ENCODE data around the gene SLC6A7. TPM values are rescaled to one million over a fixed set of nuclear protein-coding genes. Genes with fewer than 3 reads are reported as not detected.
"Not testable (repeated sequence)": the region's sequence is repeated elsewhere in the genome, so short reads cannot be mapped to it uniquely, and the experiment has no call there.

SLC6A7 gene
- total and polyA plus RNA-seq, 9 donors, result 0.02 TPM; not detected in 8

- intact Hi-C loops (cut with DNase I), result no loop called here
- no peaks in the 10 kb centered on the region for H3K27me3 ChIP-seq
- H3K4me3 ChIP-seq, result no peak overlapping the region
- TF ChIP-seq POLR2A (IDR thresholded peaks at IDR 0.05) (no peak), CTCF (IDR thresholded peaks at IDR 0.05) (no peak), EP300 (IDR thresholded peaks at IDR 0.05) (no peak)
- H3K4me1 ChIP-seq (ENCODE audit: insufficient read depth), result peaks cover 2% of the 10 kb centered on the region
- no peak for DNase-seq
- no peaks in the 10 kb centered on the region for H3K9me3 ChIP-seq
- no peak overlapping the region for H3K27ac ChIP-seq
- WGBS, 3 donors, result 76 to 88% (median 77%) methylated on average over 3 of the region's 3 CpGs
- H3K36me3 ChIP-seq, result no peaks in the 10 kb centered on the region
Observed at GRCh38 chr5:150245808-150246207, 55.9 kb downstream of the SLC6A7 start.

DNA sequence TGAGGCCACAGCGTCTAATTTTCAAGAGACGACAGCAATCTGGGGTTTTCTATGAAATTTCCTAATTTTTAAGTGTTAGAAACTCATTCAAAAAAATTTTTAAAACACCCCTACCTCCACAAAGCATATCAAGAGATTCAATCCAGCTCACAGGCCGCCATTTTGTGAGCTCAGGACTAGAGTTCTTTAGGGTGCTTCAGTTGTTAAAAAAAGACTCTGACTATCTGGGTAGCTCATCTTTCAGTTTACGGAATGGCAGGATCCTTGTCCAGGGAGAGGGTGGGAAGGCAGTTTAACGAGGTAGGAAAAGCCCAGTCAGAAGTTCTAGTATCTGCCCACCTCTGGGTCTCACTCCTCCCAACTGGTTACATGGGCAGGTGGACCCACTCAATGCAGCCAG, 56.6 kb downstream of the SLC6A7 start:
- Histone ChIP-seq H3K4me1 (ENCODE audit: insufficient read depth) (peaks cover 2% of the 10 kb centered on the region), H3K27me3 (no peaks in the 10 kb centered on the region), H3K27ac (no peak overlapping the region), H3K9me3 (no peaks in the 10 kb centered on the region), H3K36me3 (no peaks in the 10 kb centered on the region), H3K4me3 (no peak overlapping the region)
- DNase-seq, result no peak
- TF ChIP-seq EP300 (IDR thresholded peaks at IDR 0.05), result no peak
- TF ChIP-seq POLR2A (IDR thresholded peaks at IDR 0.05), result no peak
- no peak for TF ChIP-seq CTCF (IDR thresholded peaks at IDR 0.05)
- WGBS, 3 donors, result 92 to 95% (median 92%) methylated on average over 5 of the region's 5 CpGs
- intact Hi-C loops (cut with DNase I), result no loop called here

DNA sequence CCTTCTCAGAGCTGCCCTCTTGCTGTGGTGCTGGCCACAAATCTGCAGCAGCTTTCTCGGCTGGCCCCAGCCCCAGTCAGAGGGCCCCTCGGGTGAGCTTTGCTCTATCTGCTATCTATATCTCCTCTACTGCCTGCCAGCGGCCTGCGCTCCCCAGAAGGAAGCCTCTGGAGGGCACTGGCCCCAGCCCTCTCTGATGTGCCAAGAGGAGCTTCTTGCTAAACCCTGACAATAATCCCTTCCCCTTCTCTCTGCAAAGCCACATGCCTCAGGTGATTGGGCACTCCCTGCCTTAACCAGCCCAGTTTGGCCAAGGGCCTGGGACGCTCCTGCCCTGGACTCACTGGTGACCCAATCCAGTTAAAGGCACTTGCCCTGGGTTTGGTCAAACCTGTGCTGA, 57.0 kb downstream of the SLC6A7 start:
- Histone ChIP-seq H3K36me3 (no peaks in the 10 kb centered on the region), H3K4me3 (no peak overlapping the region), H3K27me3 (no peaks in the 10 kb centered on the region), H3K4me1 (ENCODE audit: insufficient read depth) (peaks cover 2% of the 10 kb centered on the region), H3K27ac (no peak overlapping the region), H3K9me3 (no peaks in the 10 kb centered on the region)
- intact Hi-C loops (cut with DNase I), result no loop called here
- DNase-seq, result no peak
- TF ChIP-seq EP300 (IDR thresholded peaks at IDR 0.05), result no peak
- TF ChIP-seq CTCF (IDR thresholded peaks at IDR 0.05), result no peak
- TF ChIP-seq POLR2A (IDR thresholded peaks at IDR 0.05), result no peak
- WGBS, 3 donors, result 81 to 93% (median 86%) methylated on average over 5 of the region's 5 CpGs

DNA sequence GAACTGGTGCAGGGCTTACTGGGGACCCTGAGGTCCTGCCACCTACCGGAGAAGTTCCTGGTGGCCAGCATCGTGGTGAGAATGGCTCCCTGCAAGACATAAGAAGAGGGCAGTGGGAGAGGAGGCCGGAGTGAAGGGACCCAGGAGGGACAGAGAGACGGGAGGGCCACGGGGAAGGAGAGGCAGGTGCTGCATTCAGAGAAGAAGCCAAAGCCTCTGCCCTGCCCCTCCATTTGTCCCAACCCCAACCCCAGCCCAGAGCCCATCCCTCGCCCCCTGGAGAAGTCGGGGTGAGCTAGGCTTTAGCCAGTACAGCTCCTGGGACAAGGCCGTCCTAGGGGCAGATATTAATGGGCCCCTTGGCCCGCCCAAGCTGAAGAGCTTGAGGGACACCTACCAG, 57.9 kb downstream of the SLC6A7 start:
- TF ChIP-seq POLR2A (IDR thresholded peaks at IDR 0.05) (no peak), CTCF (IDR thresholded peaks at IDR 0.05) (no peak), EP300 (IDR thresholded peaks at IDR 0.05) (no peak)
- H3K27me3 ChIP-seq, result no peaks in the 10 kb centered on the region

GRCh38 chr5:150248493-150248892, 58.6 kb downstream of the SLC6A7 start:
- H3K4me1 ChIP-seq (ENCODE audit: insufficient read depth); DNase-seq; H3K9me3 ChIP-seq; H3K27me3 ChIP-seq; intact Hi-C loops (cut with DNase I); H3K27ac ChIP-seq; H3K4me3 ChIP-seq; H3K36me3 ChIP-seq: not testable (repeated sequence)
- WGBS, 3 donors, result 92 to 98% (median 95%) methylated on average over 6 of the region's 6 CpGs

More for the DNA sequence above, 57.9 kb downstream of the SLC6A7 start:
- DNase-seq, result no peak
- H3K9me3 ChIP-seq, result no peaks in the 10 kb centered on the region
- intact Hi-C loops (cut with DNase I), result no loop called here
- H3K36me3 ChIP-seq, result no peaks in the 10 kb centered on the region
- peaks cover 2% of the 10 kb centered on the region for H3K4me1 ChIP-seq (ENCODE audit: insufficient read depth)
- H3K4me3 ChIP-seq, result no peak overlapping the region
- no peak overlapping the region for H3K27ac ChIP-seq
- WGBS, 3 donors, result 93 to 96% (median 94%) methylated on average over 9 of the region's 9 CpGs
